Activated effector memory CD4-positive, alpha-beta T cell treated with Interleukin-2 at 50 U/mL for 16 hours (primary cell): ENCODE data around the gene MPL.
"Not testable (repeated sequence)": the region's sequence is repeated elsewhere in the genome, so short reads cannot be mapped to it uniquely, and the experiment has no call there.

ENCODE experiments used
- DNase-seq: peaks from one replicate; pipeline ENCODE4 v3.0.0-alpha.2; 2020

MPL gene

DNA sequence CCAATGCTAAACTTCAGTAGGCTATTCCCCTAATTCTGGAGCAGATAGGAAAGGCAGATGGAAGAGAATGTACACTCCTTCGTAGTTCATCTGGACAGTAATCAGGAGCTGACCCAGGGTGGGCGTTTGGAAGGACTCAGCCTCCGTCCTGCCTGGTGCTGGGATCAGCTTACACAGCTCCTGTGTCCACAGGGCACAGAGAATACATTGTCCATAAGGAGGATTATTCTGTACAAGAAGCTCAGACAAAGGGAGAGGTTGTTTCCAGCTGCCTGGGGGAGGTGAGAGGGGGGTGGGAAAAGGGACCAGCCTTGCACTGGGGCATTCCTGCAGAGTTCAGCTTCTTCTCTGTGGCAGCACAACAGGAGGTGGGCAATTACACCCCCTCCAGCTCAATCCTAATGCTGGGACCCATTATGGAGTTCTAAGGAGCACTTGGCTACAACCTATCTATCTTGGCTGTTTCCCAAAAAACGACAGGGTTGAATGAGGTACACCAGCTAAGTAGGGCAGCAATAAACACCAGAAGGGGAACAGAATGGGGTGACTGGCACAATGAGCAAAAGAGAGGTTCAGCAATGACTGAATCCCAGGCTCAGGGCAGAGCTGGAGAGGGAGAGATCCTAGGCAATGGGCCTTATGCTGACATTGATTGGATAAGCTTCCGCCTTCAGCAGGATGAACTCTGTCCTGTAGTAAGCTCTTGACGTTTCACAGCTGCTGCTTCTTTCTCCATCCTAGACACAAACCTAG is 44.6 kb downstream of the MPL start:
- DNase-seq: no peak

- DNase-seq: no peak
Measured at GRCh38 chr1:43383449-43383848, 45.8 kb downstream of the MPL start.

GRCh38 chr1:43386676-43387075 is 49.1 kb downstream of the MPL start:
- DNase-seq: no peak

- no peak for DNase-seq
Measured at GRCh38 chr1:43387976-43388599, 50.5 kb downstream of the MPL start.

- no peak for DNase-seq
Measured at GRCh38 chr1:43388613-43389012, 51.0 kb downstream of the MPL start.

DNA sequence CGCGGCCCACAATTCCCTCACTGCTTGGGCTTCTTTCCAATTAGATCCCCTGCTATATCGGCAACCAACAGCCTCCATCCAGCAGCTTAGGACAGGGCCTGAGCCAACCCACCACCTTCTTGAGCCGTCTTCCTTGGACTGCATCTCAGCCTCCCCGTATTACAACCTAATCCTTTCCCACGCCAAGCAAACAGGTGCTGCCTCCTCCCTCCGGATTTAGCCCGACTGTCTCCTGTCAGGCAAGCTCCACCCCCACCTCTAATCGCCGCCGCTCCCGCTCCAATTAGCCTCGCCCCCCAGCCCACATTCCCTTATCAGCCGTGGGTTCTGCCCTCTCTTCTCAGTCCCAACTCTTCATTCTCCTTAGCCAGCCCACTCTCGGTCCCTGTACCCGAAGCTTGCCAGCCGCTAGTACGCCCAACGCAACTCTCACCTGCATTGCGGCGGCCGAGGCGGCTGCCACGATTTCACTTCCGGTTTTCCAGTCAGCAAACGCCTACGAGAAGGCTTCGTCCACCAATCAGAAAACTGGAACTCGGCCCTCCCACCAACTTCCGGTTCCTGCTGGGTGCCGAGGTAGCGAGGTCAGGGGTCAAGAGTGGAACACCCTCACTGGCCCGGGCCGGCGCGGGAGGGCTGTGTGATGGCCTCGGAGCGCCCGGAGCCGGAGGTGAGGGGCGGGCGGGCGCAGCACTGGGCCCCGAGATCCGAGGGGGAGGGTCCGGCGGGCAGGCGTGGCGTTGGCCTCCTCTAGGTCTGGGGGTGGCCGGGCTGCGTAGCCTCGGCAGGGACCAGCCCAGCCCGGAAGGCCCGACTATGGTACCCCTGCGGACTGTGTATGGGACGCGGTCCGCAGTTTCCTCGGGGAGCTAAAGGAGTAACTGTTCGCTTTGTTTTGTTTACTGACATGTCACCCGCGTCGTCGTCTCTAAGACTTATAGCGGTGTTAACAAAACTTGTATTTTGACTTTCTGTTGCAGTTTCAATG is 52.0 kb downstream of the MPL start, which contains the start of the genes MED8 and SZT2:
TSS of gene MED8 (minus strand) at position 475 of the 988 bp plus-strand sequence. CDS start at position 439, 36 bp downstream.
TSS of gene SZT2 (plus strand) at position 574 of the 988 bp plus-strand sequence. CDS start at position 644, 70 bp downstream.
- peak; percentile 90 for DNase-seq

GRCh38 chr1:43392702-43393101 is 55.1 kb downstream of the MPL start:
- DNase-seq: no peak

- DNase-seq: no peak
Measured at GRCh38 chr1:43395523-43395922, 57.9 kb downstream of the MPL start.

DNA sequence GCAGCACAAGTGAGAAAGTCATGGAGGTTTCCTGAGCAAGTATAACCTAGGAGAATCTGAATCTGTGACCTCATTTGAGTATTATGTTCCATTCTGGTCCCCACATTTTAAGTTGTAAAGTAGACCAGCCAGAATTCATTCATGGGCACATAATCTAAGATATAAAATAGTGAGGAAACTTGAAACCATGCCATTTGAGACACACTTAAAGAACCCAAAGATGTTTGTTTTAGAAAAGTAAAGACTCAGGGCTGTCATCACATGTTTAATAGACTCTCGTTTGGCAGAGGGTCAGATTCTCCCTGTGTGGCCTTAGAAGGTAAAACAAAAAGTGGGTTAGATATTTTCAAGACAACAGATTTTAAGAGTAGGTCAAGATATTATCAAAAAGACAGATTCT is 58.4 kb downstream of the MPL start:
- no peak for DNase-seq

GRCh38 chr1:43398227-43398626 is 60.6 kb downstream of the MPL start:
- DNase-seq: no peak

DNA sequence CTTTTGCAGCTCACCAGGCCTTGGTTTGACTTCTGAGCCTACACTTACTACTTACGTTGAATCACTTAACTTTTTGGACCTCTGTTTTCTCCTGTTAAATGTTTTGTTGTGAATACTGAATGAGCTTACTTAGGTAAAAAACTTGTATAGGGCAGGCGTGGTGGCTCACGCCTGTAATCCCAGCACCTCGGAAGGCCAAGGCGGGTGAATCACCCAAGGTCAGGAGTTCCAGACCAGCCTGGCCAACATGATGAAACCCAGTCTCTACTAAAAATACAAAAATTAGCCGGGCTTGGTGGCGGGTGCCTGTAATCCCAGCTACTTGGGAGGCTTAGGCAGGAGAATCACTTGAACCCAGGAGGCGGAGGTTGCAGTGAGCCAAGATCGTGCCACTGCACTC is 62.8 kb downstream of the MPL start:
- not testable (repeated sequence) for DNase-seq

DNA sequence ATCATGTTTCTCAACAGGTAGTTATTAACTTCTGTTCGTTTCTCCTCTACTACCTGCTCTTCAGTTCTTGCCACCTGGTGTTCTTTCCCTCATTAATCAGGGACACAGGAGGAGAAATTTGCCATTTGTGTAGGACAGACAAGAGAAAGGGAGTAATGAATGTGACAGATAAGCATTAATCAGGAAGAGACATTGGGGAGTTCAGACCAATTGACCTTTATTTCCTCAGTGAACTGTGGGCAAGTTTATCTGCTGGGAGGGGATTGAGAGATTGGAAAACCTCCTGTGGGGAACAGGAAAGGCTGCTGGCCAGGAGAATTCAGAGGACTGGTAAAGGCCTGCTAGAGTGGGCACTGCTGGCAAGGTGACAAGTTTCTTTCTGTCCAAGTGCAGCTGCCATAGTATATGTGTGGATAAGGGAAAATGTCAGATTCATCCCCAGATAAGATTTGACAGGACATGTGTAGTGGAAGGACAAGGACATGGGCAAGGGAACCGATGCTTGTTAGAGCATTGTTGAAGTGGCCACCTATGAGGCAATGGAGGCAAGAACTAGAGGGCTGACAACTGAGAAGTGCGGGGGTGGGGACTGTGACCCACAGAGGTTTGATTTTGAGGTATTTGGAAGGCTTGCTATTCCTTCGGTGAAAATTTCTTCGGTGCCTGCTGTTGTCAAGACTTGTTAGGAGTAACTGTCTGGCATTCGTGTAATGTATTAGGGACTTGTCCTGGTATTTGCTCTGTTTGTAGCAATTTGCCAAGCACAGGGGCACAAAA is 64.7 kb downstream of the MPL start:
- DNase-seq: no peak
